ENCODE measurements around the gene PANK4.

- TF ChIP-seq, protein P1, sequence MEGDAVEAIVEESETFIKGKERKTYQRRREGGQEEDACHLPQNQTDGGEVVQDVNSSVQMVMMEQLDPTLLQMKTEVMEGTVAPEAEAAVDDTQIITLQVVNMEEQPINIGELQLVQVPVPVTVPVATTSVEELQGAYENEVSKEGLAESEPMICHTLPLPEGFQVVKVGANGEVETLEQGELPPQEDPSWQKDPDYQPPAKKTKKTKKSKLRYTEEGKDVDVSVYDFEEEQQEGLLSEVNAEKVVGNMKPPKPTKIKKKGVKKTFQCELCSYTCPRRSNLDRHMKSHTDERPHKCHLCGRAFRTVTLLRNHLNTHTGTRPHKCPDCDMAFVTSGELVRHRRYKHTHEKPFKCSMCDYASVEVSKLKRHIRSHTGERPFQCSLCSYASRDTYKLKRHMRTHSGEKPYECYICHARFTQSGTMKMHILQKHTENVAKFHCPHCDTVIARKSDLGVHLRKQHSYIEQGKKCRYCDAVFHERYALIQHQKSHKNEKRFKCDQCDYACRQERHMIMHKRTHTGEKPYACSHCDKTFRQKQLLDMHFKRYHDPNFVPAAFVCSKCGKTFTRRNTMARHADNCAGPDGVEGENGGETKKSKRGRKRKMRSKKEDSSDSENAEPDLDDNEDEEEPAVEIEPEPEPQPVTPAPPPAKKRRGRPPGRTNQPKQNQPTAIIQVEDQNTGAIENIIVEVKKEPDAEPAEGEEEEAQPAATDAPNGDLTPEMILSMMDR (IDR thresholded peaks at IDR 0.05): no peak
- no peak for TF ChIP-seq POLR2AphosphoS5 (IDR thresholded peaks at IDR 0.05)
Observed at GRCh38 chr1:2496087-2496622, 30.2 kb downstream of the PANK4 start.
